Loucy (cell line): ENCODE measurements around the gene GAS2L2.
"Not testable (repeated sequence)": the region's sequence is repeated elsewhere in the genome, so short reads cannot be mapped to it uniquely, and the experiment has no call there.

Experiments
- H2AFZ ChIP-seq: fragments of 200-600 bp; sonication (generic); 2 replicates; pipeline ENCODE4 v1.6.0; 2016; ENCODE audit warnings: antibody characterized with exemption, mild to moderate bottlenecking, low read length, moderate library complexity
- H3F3A ChIP-seq: fragments of 200-600 bp; 2 replicates; pipeline ENCODE4 v1.6.0; 2016; ENCODE audit warnings: antibody characterized with exemption, low read depth, mild to moderate bottlenecking
- H3K27me3 ChIP-seq: fragments of 200-600 bp; sonication (generic); 2 replicates; pipeline ENCODE4 v1.6.1; 2014; ENCODE audit warnings: low read length, mild to moderate bottlenecking; ENCODE audit not compliant: insufficient read depth, poor library complexity, severe bottlenecking
- H3K36me3 ChIP-seq: fragments of 200-600 bp; sonication (generic); 2 replicates; pipeline ENCODE4 v1.6.1; 2016; ENCODE audit warnings: low read length; ENCODE audit not compliant: insufficient read depth
- H3K4me1 ChIP-seq: fragments of 200-600 bp; sonication (generic); 2 replicates; pipeline ENCODE4 v1.5.1; 2014; ENCODE audit warnings: low read length, mild to moderate bottlenecking; ENCODE audit not compliant: insufficient read depth, poor library complexity, severe bottlenecking
- H3K4me2 ChIP-seq: fragments of 200-600 bp; sonication (generic); 2 replicates; pipeline ENCODE4 v1.6.0; 2014; ENCODE audit warnings: antibody characterized with exemption, low read length, low read depth, mild to moderate bottlenecking; ENCODE audit not compliant: poor library complexity, severe bottlenecking
- H3K4me3 ChIP-seq: fragments of 200-600 bp; sonication (generic); 2 replicates; pipeline ENCODE4 v1.5.1; 2014; ENCODE audit warnings: low read length, mild to moderate bottlenecking, mixed read lengths; ENCODE audit not compliant: poor library complexity, severe bottlenecking
- H3K79me2 ChIP-seq: fragments of 200-600 bp; sonication (generic); 2 replicates; pipeline ENCODE4 v1.6.1; 2014; ENCODE audit warnings: low read length; ENCODE audit not compliant: insufficient read depth
- H3K9ac ChIP-seq: fragments of 200-600 bp; sonication (generic); 2 replicates; pipeline ENCODE4 v1.6.0; 2014; ENCODE audit warnings: mild to moderate bottlenecking, low read depth, low read length, moderate library complexity; ENCODE audit not compliant: poor library complexity, severe bottlenecking
- H3K9me2 ChIP-seq: fragments of 200-600 bp; sonication (generic); replicated peaks from 2 replicates; pipeline ENCODE4 v1.6.1; 2016; ENCODE audit warnings: low read depth, low read length, mixed read lengths
- H3K9me3 ChIP-seq: fragments of 200-600 bp; sonication (generic); 2 replicates; pipeline ENCODE4 v1.6.1; 2014; ENCODE audit warnings: mild to moderate bottlenecking, antibody characterized with exemption, low read length, low read depth; ENCODE audit not compliant: insufficient read depth
- H4K20me1 ChIP-seq: fragments of 200-600 bp; sonication (generic); 2 replicates; pipeline ENCODE4 v1.6.0; 2014; ENCODE audit warnings: antibody characterized with exemption, low read length, mild to moderate bottlenecking; ENCODE audit not compliant: insufficient read depth, poor library complexity, severe bottlenecking
- EZH2phosphoT487 ChIP-seq: fragments of 200-600 bp; IDR thresholded peaks from 2 replicates; pipeline ENCODE4 v1.6.1; 2018; ENCODE audit warnings: antibody characterized with exemption, mild to moderate bottlenecking, moderate library complexity, borderline replicate concordance
- TF ChIP-seq, protein P1 (sequence below): fragments of 200-600 bp; sonication (generic); conservative IDR thresholded peaks from 2 replicates; pipeline ENCODE4 v1.5.1; 2014; ENCODE audit warnings: mild to moderate bottlenecking, antibody characterized with exemption, low read length

GAS2L2 gene

DNA sequence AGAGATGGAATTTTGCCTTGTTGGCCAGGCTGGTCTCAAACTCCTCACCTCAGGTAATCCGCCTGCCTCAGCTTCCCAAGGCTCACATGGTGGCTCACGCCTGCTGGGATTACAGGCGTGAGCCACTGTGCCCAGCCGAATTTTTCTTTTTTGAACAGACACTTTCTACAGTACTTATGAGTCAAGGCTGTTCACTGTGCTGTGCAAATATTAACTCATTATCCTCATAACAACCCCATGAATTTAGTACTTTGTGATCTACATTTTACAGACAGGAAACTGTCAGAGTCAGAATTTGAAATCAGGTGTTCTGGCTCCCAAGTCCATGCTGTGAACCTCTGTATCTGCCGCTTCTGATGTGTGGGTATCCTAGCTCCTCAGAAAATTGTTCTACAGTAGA is 47.3 kb downstream of the GAS2L2 start:
- no peaks in the 10 kb centered on the region for H3F3A ChIP-seq
- no peaks in the 10 kb centered on the region for H3K4me1 ChIP-seq
- H3K79me2 ChIP-seq, result no peaks in the 10 kb centered on the region
- no peak overlapping the region for H3K4me2 ChIP-seq
- H3K9me2 ChIP-seq, result no peaks in the 10 kb centered on the region
- H3K9ac ChIP-seq, result no peak overlapping the region
- no peaks in the 10 kb centered on the region for H3K27me3 ChIP-seq
- no peaks in the 10 kb centered on the region for H3K9me3 ChIP-seq
- peaks cover 18% of the 10 kb centered on the region; the same call in 1 of the 2 replicates for H3K36me3 ChIP-seq
- no peak overlapping the region for H3K4me3 ChIP-seq
- no peak overlapping the region for H2AFZ ChIP-seq
- TF ChIP-seq, protein P1, sequence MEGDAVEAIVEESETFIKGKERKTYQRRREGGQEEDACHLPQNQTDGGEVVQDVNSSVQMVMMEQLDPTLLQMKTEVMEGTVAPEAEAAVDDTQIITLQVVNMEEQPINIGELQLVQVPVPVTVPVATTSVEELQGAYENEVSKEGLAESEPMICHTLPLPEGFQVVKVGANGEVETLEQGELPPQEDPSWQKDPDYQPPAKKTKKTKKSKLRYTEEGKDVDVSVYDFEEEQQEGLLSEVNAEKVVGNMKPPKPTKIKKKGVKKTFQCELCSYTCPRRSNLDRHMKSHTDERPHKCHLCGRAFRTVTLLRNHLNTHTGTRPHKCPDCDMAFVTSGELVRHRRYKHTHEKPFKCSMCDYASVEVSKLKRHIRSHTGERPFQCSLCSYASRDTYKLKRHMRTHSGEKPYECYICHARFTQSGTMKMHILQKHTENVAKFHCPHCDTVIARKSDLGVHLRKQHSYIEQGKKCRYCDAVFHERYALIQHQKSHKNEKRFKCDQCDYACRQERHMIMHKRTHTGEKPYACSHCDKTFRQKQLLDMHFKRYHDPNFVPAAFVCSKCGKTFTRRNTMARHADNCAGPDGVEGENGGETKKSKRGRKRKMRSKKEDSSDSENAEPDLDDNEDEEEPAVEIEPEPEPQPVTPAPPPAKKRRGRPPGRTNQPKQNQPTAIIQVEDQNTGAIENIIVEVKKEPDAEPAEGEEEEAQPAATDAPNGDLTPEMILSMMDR, result no peak
- no peak for TF ChIP-seq EZH2phosphoT487
- H4K20me1 ChIP-seq, result no peaks in the 10 kb centered on the region

DNA sequence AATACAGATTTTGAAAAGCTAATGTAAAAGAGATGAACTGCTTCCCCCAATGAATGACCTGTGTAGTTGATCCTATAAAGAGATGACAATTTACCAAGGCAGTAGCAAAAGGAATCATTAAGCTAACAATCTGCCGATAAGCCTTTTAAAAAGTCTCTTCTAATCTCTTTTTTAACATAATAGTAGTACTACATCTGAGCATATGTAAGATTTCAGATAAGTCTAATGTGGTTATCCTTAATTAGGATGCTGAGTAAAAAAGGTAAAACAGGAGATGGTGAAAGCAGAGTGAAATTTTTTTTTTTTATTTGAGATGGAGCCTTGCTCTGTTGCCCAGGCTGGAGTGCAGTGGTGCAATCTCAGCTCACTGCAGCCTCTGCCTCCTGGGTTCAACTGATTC is 47.8 kb downstream of the GAS2L2 start:
- no peaks in the 10 kb centered on the region for H3K4me1 ChIP-seq
- H3K36me3 ChIP-seq, result peaks cover 16% of the 10 kb centered on the region; the same call in 1 of the 2 replicates
- H3K9ac ChIP-seq, result no peak overlapping the region
- H3K79me2 ChIP-seq, result no peaks in the 10 kb centered on the region
- H3K9me3 ChIP-seq, result no peaks in the 10 kb centered on the region
- no peaks in the 10 kb centered on the region for H3K9me2 ChIP-seq
- H3K4me2 ChIP-seq, result no peak overlapping the region
- TF ChIP-seq EZH2phosphoT487, result no peak
- TF ChIP-seq, protein P1, result no peak
- H2AFZ ChIP-seq, result no peak overlapping the region
- H3K27me3 ChIP-seq, result no peaks in the 10 kb centered on the region
- no peaks in the 10 kb centered on the region for H4K20me1 ChIP-seq
- H3K4me3 ChIP-seq, result no peak overlapping the region
- H3F3A ChIP-seq, result no peaks in the 10 kb centered on the region

DNA sequence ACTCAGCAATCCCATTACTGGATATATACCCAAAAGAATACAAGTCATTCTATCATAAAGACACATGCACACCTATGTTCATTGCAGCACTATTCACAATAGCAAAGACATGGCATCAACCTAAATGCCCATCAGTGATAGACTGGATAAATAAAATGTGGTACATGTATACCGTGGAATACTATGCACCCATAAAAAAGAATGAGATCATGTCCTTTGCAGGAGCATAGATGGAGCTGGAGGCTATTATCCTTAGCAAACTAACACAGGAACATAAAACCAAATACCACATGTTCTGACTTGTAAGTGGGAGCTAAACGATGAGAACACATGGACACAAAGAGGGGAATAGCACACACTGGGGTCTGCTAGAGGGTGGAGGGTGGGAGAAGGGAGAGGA is 49.7 kb downstream of the GAS2L2 start:
- H3K36me3 ChIP-seq, result not testable (repeated sequence)

DNA sequence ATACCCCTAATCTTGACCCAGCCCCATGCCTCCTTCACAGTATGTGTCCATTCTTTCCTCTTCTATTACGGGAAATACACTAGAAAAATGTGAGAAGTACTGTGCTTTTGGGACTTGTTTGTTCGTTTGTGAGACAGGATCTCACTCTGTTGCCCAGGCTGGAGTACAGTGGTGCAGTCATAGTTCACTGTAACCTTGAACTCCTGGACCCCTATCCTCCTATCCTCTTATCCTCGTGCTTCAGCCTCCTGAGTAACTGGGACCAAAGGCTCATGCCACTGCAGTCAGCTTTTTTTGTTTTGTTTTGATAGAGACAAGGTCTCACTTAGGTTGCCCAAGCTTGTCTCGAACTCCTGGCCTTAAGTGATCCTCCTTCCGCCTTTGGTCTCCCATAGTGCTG is 51.5 kb downstream of the GAS2L2 start:
- no peaks in the 10 kb centered on the region for H3K27me3 ChIP-seq
- TF ChIP-seq, protein P1, result no peak
- TF ChIP-seq EZH2phosphoT487, result no peak
- H3K4me3 ChIP-seq, result no peak overlapping the region
- H3K4me2 ChIP-seq, result no peak overlapping the region
- peaks cover 12% of the 10 kb centered on the region; the same call in 1 of the 2 replicates for H3K36me3 ChIP-seq
- no peaks in the 10 kb centered on the region for H3K9me2 ChIP-seq
- no peaks in the 10 kb centered on the region for H3K4me1 ChIP-seq
- no peak overlapping the region for H2AFZ ChIP-seq
- H3K9me3 ChIP-seq, result no peaks in the 10 kb centered on the region
- no peak overlapping the region for H3K9ac ChIP-seq
- H3K79me2 ChIP-seq, result no peaks in the 10 kb centered on the region
- no peaks in the 10 kb centered on the region for H3F3A ChIP-seq
- H4K20me1 ChIP-seq, result no peaks in the 10 kb centered on the region

More for the DNA sequence above, 49.7 kb downstream of the GAS2L2 start:
- H3K9me3 ChIP-seq, H3F3A ChIP-seq, H3K79me2 ChIP-seq, H3K4me2 ChIP-seq, H3K4me3 ChIP-seq, H2AFZ ChIP-seq, H3K27me3 ChIP-seq, H3K4me1 ChIP-seq, H3K9me2 ChIP-seq, H3K9ac ChIP-seq, H4K20me1 ChIP-seq: not testable (repeated sequence)
